Activated T-helper 17 cell treated with anti-CD3 and anti-CD28 coated beads, Interleukin-2, amount 50 U/mL, for 72 hours (primary cell): ENCODE measurements around the gene ARHGEF2. TPM values are rescaled to one million over a fixed set of nuclear protein-coding genes. Genes with fewer than 3 reads are reported as not detected.

Experiments used
- ATAC-seq: fragments of 150-1000 bp; cut with Tn5 transposase; replicated peaks from 2 replicates; pipeline ENCODE4 v1.10.0; 2021; ENCODE audit warnings: mild to moderate bottlenecking, moderate library complexity
- H3K27ac Mint-ChIP-seq: one replicate; pipeline ENCODE4 v1.8.0; 2022; ENCODE audit warnings: mixed read lengths
- H3K27me3 Mint-ChIP-seq: one replicate; pipeline ENCODE4 v1.8.0; 2022; ENCODE audit warnings: mixed read lengths
- H3K36me3 Mint-ChIP-seq: one replicate; pipeline ENCODE4 v1.8.0; 2022; ENCODE audit warnings: low read depth, mild to moderate bottlenecking, mixed read lengths
- H3K4me1 Mint-ChIP-seq: one replicate; pipeline ENCODE4 v1.8.0; 2022; ENCODE audit warnings: mixed read lengths
- H3K4me3 Mint-ChIP-seq: one replicate; pipeline ENCODE4 v1.8.0; 2022; ENCODE audit warnings: mild to moderate bottlenecking, mixed read lengths
- H3K9me3 Mint-ChIP-seq: one replicate; pipeline ENCODE4 v1.8.0; 2022; ENCODE audit warnings: mixed read lengths
- total RNA-seq, 2 donors: library from RNA; stranded (reverse); gene quantifications; one replicate each; pipeline ENCODE4 v1.2.3, GENCODE V29; 2022

Gene ARHGEF2
- total RNA-seq, 2 donors from 2014 or later, result 108 to 205 TPM

DNA sequence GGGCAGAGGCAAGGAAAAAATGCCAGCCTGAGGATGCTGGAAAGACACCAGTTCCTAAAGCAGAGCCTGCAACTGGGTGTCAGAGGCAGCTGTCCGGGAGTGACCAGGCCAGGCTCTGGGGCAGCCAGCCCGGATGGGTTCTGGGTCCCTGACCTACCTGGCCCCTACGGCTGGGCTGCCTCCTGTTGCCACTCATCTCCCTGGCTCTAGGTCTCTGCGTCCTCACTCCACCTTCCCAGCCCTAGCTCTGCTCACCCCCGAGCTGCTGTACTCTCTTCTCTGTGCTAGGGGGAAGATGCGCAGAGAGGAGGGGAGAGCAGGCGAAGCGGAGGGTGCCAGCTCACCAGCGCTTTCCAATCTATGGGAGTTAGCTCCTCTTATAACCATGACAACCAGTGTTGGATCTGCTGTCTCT, 9.0 kb downstream of the ARHGEF2 start:
- H3K27ac Mint-ChIP-seq, result peak overlapping the region; percentile 87
- ATAC-seq, result no peak
- H3K36me3 Mint-ChIP-seq, result peaks cover 100% of the 10 kb centered on the region
- no peaks in the 10 kb centered on the region for H3K27me3 Mint-ChIP-seq
- H3K4me1 Mint-ChIP-seq, result peaks cover 48% of the 10 kb centered on the region
- no peaks in the 10 kb centered on the region for H3K9me3 Mint-ChIP-seq
- H3K4me3 Mint-ChIP-seq, result peak overlapping the region; percentile 100

DNA sequence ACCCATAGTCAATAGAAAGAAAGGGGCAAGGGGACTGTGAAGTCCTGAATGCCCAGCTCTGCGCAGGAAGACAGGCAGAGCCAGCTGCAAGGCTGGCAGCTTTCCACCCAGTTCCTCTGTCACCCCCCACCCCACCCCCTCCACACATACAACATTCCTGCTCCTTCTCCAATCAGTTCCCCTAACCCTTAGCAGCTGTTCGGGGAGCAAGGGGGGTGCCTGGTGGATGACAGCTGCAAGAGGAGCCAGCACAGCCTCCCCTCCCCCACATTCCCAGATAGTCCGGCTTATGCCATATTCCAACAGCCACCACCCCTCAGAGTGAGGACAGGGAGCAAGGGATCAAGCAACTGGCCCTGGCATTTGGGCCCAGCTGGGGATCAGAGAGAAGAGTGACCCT, 9.7 kb downstream of the ARHGEF2 start:
- Mint-ChIP-seq H3K36me3 (peaks cover 98% of the 10 kb centered on the region), H3K27ac (peak overlapping the region; percentile 87), H3K4me3 (peak overlapping the region; percentile 100)

DNA sequence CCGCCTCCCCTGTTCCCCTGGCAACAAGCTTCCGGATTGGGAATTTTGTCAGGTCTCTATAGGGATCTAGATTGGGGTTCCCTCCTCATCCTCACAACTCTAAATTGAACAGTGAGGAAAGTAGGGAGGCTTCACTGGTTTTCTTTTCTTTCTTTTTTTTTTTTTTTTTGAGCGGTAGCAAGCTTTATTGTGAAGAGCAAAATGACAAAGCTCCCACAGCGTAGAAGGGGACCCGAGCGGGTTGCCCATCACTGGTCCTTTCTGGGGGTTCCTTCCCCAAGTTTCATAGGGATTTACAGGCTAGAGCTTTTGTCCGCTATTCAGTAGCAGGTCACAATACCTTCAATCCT, 10.3 kb downstream of the ARHGEF2 start:
- Mint-ChIP-seq H3K36me3 (peaks cover 94% of the 10 kb centered on the region), H3K27ac (peak overlapping the region; percentile 87), H3K4me1 (peaks cover 40% of the 10 kb centered on the region), H3K4me3 (peak overlapping the region; percentile 100), H3K27me3 (no peaks in the 10 kb centered on the region), H3K9me3 (no peaks in the 10 kb centered on the region)
- ATAC-seq, result no peak

More for the DNA sequence above, 9.7 kb downstream of the ARHGEF2 start:
- Mint-ChIP-seq H3K4me1 (peaks cover 44% of the 10 kb centered on the region), H3K9me3 (no peaks in the 10 kb centered on the region), H3K27me3 (no peaks in the 10 kb centered on the region)
- ATAC-seq, result no peak

DNA sequence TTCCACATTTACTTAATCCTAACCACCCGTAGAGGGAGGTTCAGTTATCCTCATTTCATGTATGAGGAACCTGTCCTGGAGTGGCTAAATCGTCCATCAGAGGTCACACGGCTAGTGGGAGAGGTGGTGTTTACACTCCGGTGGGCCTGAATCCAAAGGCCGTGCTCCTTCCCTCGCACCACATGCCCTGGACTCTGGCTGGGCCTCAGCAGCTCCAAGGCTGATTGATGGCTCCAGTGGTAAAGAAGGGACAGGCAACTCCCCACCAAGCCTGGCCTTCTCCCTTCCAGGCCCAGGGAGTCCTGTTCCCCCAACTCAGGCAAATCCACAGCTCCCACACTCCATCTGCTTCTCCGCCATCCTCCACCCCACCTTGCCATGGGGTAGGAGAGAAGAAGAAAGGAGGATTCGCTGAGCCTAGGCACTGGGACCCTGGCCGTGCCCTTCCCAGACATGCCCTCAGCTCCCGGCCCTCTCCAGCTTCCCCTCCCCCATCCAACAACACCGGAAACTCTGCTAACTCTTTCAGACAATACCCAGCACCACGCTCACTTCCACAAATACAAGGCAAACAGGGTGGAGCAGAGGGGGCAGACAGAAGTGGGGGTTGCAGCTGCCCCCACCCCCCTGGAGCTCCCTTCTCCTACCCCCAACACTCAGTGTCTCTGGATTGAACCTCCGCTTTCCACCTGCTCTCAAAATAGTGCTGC, 10.9 kb downstream of the ARHGEF2 start:
- H3K36me3 Mint-ChIP-seq, result peaks cover 94% of the 10 kb centered on the region

DNA sequence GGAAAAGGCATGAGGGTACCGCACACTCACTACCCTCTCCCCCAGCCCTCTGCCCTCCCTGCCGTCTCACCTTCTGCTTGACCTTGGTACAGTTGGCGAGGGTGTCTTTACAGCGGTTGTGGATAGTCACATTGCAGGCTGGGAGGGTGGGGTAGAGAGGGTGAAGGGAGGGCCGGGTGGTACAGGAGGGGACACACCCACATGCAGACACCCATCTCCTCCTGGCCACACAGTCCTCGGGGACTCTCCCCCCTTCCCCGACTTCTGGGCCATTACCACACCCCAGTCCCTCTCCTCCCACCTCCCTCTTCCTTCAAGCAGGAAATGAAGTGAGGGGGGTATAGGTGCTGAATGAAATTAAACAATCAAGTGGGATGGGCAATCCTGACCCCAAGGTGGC, 11.6 kb downstream of the ARHGEF2 start:
- no peak for ATAC-seq
- H3K36me3 Mint-ChIP-seq, result peaks cover 94% of the 10 kb centered on the region

More for the DNA sequence above, 10.9 kb downstream of the ARHGEF2 start:
- H3K4me3 Mint-ChIP-seq, result peak overlapping the region; percentile 100
- no peaks in the 10 kb centered on the region for H3K9me3 Mint-ChIP-seq
- H3K27ac Mint-ChIP-seq, result peak overlapping the region; percentile 87
- no peaks in the 10 kb centered on the region for H3K27me3 Mint-ChIP-seq
- ATAC-seq, result no peak
- peaks cover 35% of the 10 kb centered on the region for H3K4me1 Mint-ChIP-seq

DNA sequence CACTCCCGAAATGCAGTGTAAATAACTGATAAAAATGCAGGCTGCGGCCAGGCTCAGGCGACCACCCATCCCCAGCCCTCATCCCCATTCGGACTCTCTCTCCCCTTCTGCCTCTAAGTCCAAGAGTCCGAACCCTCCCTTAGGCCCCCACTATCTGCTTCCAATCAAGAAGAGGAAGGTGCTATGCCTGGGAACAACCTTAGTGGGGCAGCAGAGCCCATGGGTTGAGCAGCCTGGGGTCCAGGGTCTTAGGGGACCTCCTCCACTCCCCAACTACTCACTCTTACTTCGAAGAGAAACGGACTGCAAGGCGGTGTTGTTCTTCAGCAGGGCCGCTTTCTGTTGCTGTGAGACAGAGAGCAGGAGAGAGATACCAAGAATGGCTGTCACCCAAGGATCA, 12.2 kb downstream of the ARHGEF2 start:
- ATAC-seq, result no peak
- H3K27me3 Mint-ChIP-seq, result no peaks in the 10 kb centered on the region
- peaks cover 94% of the 10 kb centered on the region for H3K36me3 Mint-ChIP-seq
- peaks cover 30% of the 10 kb centered on the region for H3K4me1 Mint-ChIP-seq
- no peaks in the 10 kb centered on the region for H3K9me3 Mint-ChIP-seq
- no peak overlapping the region for H3K4me3 Mint-ChIP-seq
- peak overlapping the region; percentile 87 for H3K27ac Mint-ChIP-seq

More for the DNA sequence above, 11.6 kb downstream of the ARHGEF2 start:
- H3K4me3 Mint-ChIP-seq, result peak overlapping the region; percentile 100
- H3K27me3 Mint-ChIP-seq, result no peaks in the 10 kb centered on the region
- peak overlapping the region; percentile 87 for H3K27ac Mint-ChIP-seq
- H3K4me1 Mint-ChIP-seq, result peaks cover 32% of the 10 kb centered on the region
- H3K9me3 Mint-ChIP-seq, result no peaks in the 10 kb centered on the region

DNA sequence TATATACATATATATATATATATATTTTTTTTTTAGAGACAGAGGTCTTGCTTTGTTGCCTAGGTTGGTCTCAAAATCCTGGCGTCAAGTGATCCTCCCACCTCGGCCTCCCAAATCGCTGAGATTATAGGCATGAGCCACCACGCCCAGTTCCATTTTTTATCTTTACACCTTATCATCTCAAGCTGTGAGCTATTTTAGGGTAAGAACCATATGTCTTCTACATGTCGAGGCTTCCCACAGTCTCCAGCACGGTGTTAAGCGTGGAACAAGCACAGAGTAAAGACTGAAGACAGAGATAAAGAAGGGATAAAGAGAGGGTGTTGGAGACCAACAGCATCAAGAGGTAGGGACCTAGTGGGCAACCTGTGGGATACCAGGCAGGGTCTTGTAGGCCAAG, 14.2 kb downstream of the ARHGEF2 start:
- Mint-ChIP-seq H3K9me3 (no peaks in the 10 kb centered on the region), H3K27ac (no peak overlapping the region), H3K4me3 (no peak overlapping the region), H3K36me3 (peaks cover 94% of the 10 kb centered on the region), H3K27me3 (no peaks in the 10 kb centered on the region), H3K4me1 (peaks cover 11% of the 10 kb centered on the region)
- no peak for ATAC-seq

DNA sequence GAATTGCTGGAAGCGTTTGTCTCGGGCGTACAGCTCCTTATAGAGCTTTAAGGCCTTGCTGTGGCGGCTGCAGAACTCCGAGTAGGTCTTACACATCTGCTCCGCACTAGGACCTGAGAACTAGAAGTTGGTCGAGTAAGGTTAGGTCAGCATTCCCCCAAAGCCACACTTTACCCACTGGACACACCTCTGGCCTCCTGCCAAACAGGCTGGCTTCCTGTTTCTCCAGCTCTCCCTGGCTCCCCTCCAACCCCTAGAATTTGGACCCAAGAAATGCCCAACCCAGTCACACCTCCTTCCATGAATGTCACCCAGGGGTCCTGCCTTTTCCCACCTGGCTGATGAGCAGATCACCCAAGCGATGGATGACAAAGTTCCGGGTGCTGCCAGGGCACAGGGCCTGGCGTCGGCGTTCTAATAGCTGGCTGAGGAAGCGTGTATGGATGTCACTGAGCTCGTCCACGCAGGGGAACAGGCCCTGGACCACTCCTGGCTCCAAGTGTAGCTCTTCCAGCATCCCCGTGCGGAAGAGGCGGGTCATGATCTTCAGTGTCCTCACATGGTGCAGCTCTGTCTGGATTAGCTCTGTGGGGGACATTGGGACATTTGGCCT, 15.6 kb downstream of the ARHGEF2 start:
- Mint-ChIP-seq H3K4me3 (no peak overlapping the region), H3K27me3 (no peaks in the 10 kb centered on the region), H3K27ac (no peak overlapping the region), H3K9me3 (no peaks in the 10 kb centered on the region), H3K36me3 (peaks cover 94% of the 10 kb centered on the region), H3K4me1 (peaks cover 4% of the 10 kb centered on the region)
- ATAC-seq, result no peak

DNA sequence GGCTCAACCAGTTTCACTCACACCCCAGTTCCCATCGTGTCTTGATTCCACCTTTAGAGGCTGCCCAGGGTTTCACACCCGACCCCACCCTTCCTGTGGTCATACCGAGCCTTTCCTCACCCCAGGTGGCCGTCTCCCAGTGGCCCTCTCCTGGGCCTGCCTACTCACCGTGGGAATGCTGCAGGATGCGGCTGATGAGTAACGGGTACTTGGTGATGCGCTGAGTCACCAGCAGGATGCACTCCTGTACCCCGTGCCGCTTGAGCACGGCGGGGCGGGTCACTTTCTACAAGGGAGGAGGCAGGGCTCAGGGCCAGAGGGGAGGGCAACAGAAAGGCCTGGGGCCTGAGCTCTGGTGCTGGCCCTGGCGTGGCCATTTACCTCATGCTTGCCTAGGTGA, 16.4 kb downstream of the ARHGEF2 start:
- Mint-ChIP-seq H3K9me3 (no peaks in the 10 kb centered on the region), H3K27ac (peak overlapping the region; percentile 82), H3K4me1 (peaks cover 4% of the 10 kb centered on the region), H3K4me3 (no peak overlapping the region), H3K27me3 (no peaks in the 10 kb centered on the region), H3K36me3 (peaks cover 94% of the 10 kb centered on the region)
- ATAC-seq, result peak; percentile 88

DNA sequence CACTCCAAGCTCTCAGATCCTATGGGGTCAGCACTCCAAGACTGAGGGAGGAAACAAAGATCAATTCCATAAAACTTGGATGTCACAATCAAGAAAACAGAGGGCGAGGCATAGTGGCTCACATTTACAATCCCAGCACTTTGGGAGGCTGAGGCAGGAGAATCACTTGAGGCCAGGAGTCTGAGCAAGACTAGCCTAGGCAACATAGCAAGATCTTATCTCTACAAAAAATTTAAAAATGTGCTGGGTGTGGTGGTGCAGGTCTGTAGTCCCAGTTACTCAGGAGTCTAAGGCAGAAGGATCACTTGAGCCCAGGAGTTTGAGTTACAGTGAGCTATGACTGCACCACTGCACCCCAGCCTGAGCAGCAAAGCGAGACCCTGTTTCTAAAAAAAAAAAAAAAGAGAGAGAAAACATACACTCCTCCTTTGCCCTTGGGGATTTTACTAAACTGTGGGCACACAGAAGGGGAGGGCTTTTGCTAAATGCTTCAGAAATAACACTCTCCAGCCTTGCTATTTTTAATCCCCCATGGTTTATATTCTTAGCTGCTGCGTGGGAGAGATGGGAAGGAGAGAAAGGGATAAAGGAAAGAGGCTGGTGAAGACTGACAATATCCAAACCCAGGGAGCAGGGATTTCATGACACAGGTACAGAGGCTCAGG, 18.1 kb downstream of the ARHGEF2 start:
- Mint-ChIP-seq H3K4me3 (no peak overlapping the region), H3K27me3 (no peaks in the 10 kb centered on the region), H3K9me3 (no peaks in the 10 kb centered on the region), H3K36me3 (peaks cover 92% of the 10 kb centered on the region), H3K27ac (peak overlapping the region; percentile 72), H3K4me1 (peaks cover 4% of the 10 kb centered on the region)
- no peak for ATAC-seq

DNA sequence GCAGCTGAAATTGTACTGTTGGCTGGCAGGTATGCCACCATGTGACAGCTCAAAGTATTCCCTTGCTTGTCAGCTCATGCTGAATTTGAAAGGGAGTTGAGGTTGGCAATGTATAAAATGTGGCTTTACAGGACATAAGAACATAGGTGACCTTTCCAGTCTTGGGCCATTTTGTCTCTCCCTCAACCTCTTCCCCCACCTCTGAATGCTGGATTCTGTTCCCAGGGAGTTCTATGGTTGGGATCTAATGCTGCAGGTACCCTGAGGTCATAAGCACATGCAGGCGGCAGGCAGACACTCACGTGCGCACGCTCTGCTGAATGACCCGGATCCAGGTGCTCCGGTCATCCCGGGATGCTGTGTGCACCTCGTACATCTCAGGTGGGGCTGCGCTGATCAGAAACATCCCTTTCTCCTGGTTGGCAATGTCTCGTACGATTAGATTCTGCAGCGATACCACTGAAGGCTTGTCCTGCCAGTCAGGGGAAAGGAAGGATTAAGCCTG, 20.9 kb downstream of the ARHGEF2 start:
- Mint-ChIP-seq H3K36me3 (peaks cover 99% of the 10 kb centered on the region), H3K27me3 (no peaks in the 10 kb centered on the region), H3K9me3 (no peaks in the 10 kb centered on the region), H3K4me3 (no peak overlapping the region), H3K27ac (peak overlapping the region; percentile 33), H3K4me1 (peaks cover 4% of the 10 kb centered on the region)
- ATAC-seq, result no peak

DNA sequence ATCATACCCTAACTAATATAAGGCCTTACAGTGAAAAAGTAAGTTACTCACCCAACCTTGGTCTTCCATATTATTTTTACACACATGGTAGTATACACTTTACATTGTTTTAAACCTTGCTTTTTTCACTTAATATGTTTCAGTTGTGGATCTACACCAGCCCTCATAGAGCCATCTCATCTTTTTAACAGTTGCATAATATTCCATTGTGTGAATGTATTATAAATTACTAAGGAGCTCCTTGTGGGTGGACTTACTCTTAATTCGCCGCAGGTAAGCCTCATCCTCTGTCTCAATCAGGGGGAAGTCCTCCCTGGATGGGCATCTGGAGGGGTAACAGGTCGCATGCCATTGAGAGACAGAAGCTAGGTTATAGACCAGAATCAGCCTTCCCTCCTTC, 23.7 kb downstream of the ARHGEF2 start:
- H3K9me3 Mint-ChIP-seq, result no peaks in the 10 kb centered on the region
- peaks cover 99% of the 10 kb centered on the region for H3K36me3 Mint-ChIP-seq
- H3K27ac Mint-ChIP-seq, result peak overlapping the region; percentile 54
- H3K4me1 Mint-ChIP-seq, result no peaks in the 10 kb centered on the region
- H3K4me3 Mint-ChIP-seq, result no peak overlapping the region
- no peak for ATAC-seq
- H3K27me3 Mint-ChIP-seq, result no peaks in the 10 kb centered on the region

DNA sequence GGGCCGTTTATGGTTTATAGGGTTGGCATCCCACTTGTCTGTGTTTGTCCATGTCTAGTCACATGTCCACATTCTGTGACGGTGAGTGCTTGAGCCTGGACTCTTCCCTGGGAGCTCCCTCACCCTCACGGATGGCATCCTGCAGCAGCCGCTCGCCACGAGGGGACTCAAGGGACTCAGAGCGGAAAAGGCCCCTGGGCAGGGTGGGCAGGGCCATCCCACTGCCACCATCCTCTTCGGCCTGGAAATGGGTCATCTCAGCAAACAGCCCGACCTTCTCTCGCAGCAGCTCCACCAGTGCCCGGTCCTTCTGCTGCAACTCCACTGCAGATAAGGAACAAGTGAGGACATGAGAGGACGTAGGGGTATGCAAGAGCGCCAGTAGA, 25.8 kb downstream of the ARHGEF2 start:
- no peak overlapping the region for H3K4me3 Mint-ChIP-seq
- no peaks in the 10 kb centered on the region for H3K9me3 Mint-ChIP-seq
- no peak overlapping the region for H3K27ac Mint-ChIP-seq
- no peak for ATAC-seq
- no peaks in the 10 kb centered on the region for H3K4me1 Mint-ChIP-seq
- peaks cover 99% of the 10 kb centered on the region for H3K36me3 Mint-ChIP-seq
- H3K27me3 Mint-ChIP-seq, result no peaks in the 10 kb centered on the region

DNA sequence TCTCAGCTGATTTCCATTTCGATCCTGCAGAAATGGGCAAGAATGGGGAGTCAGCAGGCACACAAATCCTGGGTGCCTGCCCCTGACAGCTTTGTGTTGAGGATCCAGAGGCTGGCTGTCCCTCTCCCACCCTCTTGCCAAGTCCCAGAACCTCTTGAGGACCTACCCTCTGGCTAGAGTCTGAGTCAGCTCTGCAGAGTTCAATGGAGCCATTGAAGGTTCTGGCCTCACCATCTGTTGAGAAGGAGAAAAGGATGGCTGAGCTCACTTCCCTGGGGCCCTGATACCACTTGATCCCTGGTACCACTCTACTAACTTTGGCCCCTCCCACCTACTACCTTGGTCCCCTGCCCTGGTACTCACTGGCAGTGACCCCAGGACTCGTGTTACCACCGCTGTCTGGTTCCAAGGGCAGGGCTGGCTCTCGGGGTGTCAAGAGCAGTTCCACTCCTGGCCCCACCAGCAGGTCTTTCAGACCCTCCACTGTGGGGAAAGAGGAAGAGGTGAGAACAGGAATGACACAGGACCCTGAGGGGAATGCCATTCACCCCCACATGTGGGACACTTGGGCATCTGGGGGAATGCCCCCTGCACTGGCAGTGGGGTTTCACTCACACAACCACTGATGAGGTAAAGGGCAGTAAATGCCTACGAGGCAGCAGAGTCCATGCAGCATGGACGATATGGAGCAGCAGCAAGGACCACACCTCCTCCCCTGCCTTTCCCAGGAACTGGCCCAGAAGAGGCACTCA, 26.4 kb downstream of the ARHGEF2 start:
- ATAC-seq, result no peak
- Mint-ChIP-seq H3K27me3 (no peaks in the 10 kb centered on the region), H3K36me3 (peaks cover 99% of the 10 kb centered on the region), H3K4me3 (no peak overlapping the region), H3K9me3 (no peaks in the 10 kb centered on the region), H3K27ac (peak overlapping the region; percentile 22), H3K4me1 (peaks cover 3% of the 10 kb centered on the region)
